T follicular helper cell (primary cell): ENCODE measurements around the gene FEZF1.

Experiments used
- DNase-seq: peaks from one replicate; pipeline ENCODE4 v3.0.0-alpha.2; 2020; ENCODE audit warnings: low read depth

Gene FEZF1

GRCh38 chr7:122268101-122268500 lies 36.4 kb downstream of the FEZF1 start:
- no peak for DNase-seq

- no peak for DNase-seq
These were observed 42.3 kb downstream of the FEZF1 start for GRCh38 chr7:122262246-122262645.

GRCh38 chr7:122261442-122261841 lies 43.1 kb downstream of the FEZF1 start:
- DNase-seq: no peak

- no peak for DNase-seq
These were observed 43.5 kb downstream of the FEZF1 start for GRCh38 chr7:122261016-122261415.

GRCh38 chr7:122260336-122260735 lies 44.2 kb downstream of the FEZF1 start:
- DNase-seq: no peak

GRCh38 chr7:122258971-122259370 lies 45.6 kb downstream of the FEZF1 start:
- DNase-seq: no peak

- DNase-seq: no peak
These were observed 47.5 kb downstream of the FEZF1 start for GRCh38 chr7:122257056-122257455.

GRCh38 chr7:122256046-122256445 lies 48.5 kb downstream of the FEZF1 start:
- DNase-seq: no peak

GRCh38 chr7:122255454-122255853 lies 49.1 kb downstream of the FEZF1 start:
- no peak for DNase-seq
